ENCODE measurements around the gene PLEKHM2.

- TF ChIP-seq CTCF (IDR thresholded peaks at IDR 0.05; ENCODE audit: borderline replicate concordance, extremely low read depth, low read length, poor library complexity, severe bottlenecking) (no peak), EZH2 (IDR thresholded peaks at IDR 0.05; ENCODE audit: borderline replicate concordance, low read depth, low read length, severe bottlenecking) (no peak)
Measured at GRCh38 chr1:15727866-15728534, 43.9 kb downstream of the PLEKHM2 start.

Data from DND-41 (cell line).